HepG2 (cell line): Measurements from ENCODE around the gene POLR2J. TPM values are rescaled to one million over a fixed set of nuclear protein-coding genes. Genes with fewer than 3 reads are reported as not detected.

Experiments
- ATAC-seq: fragments of 200-7000 bp; cut with Tn5 transposase; 3 replicates; pipeline ENCODE4 v1.9.1; 2020; ENCODE audit warnings: mild to moderate bottlenecking, moderate library complexity
- BruUV-seq: library from RNA; stranded (reverse); fragments of 400-500 nt; replicated peaks from 2 replicates; lab custom pipeline; 2021; lab: Mats Ljungman, UMichigan
- CTCF ChIA-PET: fragments of 300-600 bp; formaldehyde crosslinking; extraction: SDS; loops from one replicate; lab custom pipeline; 2021; ENCODE audit warnings: low total read pairs, inconsistent platforms, low intra/inter-chr PET ratio; lab: Yijun Ruan, JAX
- POLR2A ChIA-PET: fragments of 350-600 bp; sonication (Branson Sonifier 250); formaldehyde crosslinking; loops from one replicate; lab custom pipeline; 2020; ENCODE audit warnings: antibody characterized with exemption, inconsistent platforms; lab: Yijun Ruan, JAX
- DNase-seq: peaks from one replicate; pipeline ENCODE4 v3.0.0-alpha.2; 2015; ENCODE audit warnings: low spot score
- FAIRE-seq: peaks from 3 replicates; lab custom pipeline; 2011; peaks lifted over from hg19 to GRCh38; lab: Jason Lieb, UNC
- H2AFZ ChIP-seq: one replicate; pipeline ENCODE4 v1.6.1; 2011; ENCODE audit warnings: low read length, inconsistent platforms
- H3K27ac ChIP-seq: fragments of 300-600 bp; 3 replicates; pipeline ENCODE4 v1.8.0; 2011; ENCODE audit warnings: mixed run types, mild to moderate bottlenecking, mixed read lengths, low read length, inconsistent platforms; ENCODE audit not compliant: insufficient read depth; ENCODE audit errors: extremely low read length
- H3K27me3 ChIP-seq, 2 experiments: fragments of 200-600 bp in 1 of 2; 2 replicates in 1 of 2; 3 replicates in 1 of 2; pipeline versions ENCODE4 v1.6.0 to v1.8.0; 2011; ENCODE audit warnings: low read length in 2 of 2, mild to moderate bottlenecking in 2 of 2, moderate library complexity in 2 of 2, inconsistent platforms in 1 of 2; ENCODE audit not compliant: insufficient read depth in 2 of 2, control insufficient read depth in 1 of 2
- H3K36me3 ChIP-seq, 2 experiments: fragments of 200-600 bp in 1 of 2; replicated peaks in 1 of 2; 2 replicates in 1 of 2; 3 replicates in 1 of 2; pipeline versions ENCODE4 v1.5.1 to v1.8.0; 2011; ENCODE audit warnings: low read length in 2 of 2, inconsistent platforms in 1 of 2; ENCODE audit not compliant: insufficient read depth in 2 of 2, control insufficient read depth in 1 of 2
- H3K4me1 ChIP-seq: 2 replicates; pipeline ENCODE4 v1.5.1; 2012; ENCODE audit warnings: low read length, inconsistent platforms; ENCODE audit not compliant: insufficient read depth
- H3K4me2 ChIP-seq: 2 replicates; pipeline ENCODE4 v1.6.0; 2011; ENCODE audit warnings: low read depth, low read length, inconsistent platforms
- H3K4me3 ChIP-seq, 3 experiments: fragments of 200-600 bp in 1 of 3; sonication (generic), shearing (Covaris generic) in 1 of 3; replicated peaks in 1 of 3; 2 replicates each; pipeline ENCODE4 v1.5.1; 2011 to 2016; ENCODE audit warnings: low read length in 3 of 3, inconsistent platforms in 2 of 3, low read depth in 2 of 3, mild to moderate bottlenecking in 2 of 3, control low read depth in 1 of 3, mixed read lengths in 1 of 3; ENCODE audit not compliant: insufficient read depth in 1 of 3
- H3K79me2 ChIP-seq: one replicate; pipeline ENCODE4 v1.6.1; 2011; ENCODE audit warnings: low read length, inconsistent platforms; ENCODE audit not compliant: insufficient read depth
- H3K9ac ChIP-seq: 2 replicates; pipeline ENCODE4 v1.6.0; 2011; ENCODE audit warnings: mild to moderate bottlenecking, low read depth, low read length, inconsistent platforms; ENCODE audit not compliant: insufficient read depth
- H3K9me3 ChIP-seq: 2 replicates; pipeline ENCODE4 v1.5.1; 2012; ENCODE audit warnings: mild to moderate bottlenecking, low read length
- H4K20me1 ChIP-seq: 2 replicates; pipeline ENCODE4 v1.6.0; 2011; ENCODE audit warnings: inconsistent platforms, mild to moderate bottlenecking, low read length, moderate library complexity; ENCODE audit not compliant: insufficient read depth
- ZSCAN20 ChIP-seq: sonication (generic); formaldehyde crosslinking; IDR thresholded peaks from 2 replicates; pipeline ENCODE4 v1.4.0; 2020; ENCODE audit warnings: missing genetic modification reagents, mild to moderate bottlenecking, borderline replicate concordance
- WGBS: methylation state at CpG from one replicate; pipeline ENCODE4 v1.1.6; 2017; ENCODE audit warnings: low lambda C conversion rate; 5-methylcytosine and 5-hydroxymethylcytosine counted together
- in situ Hi-C: cut with HindIII; loops from 2 replicates; pipeline ENCODE4 v1.10.0; 2017; ENCODE audit warnings: low pct_unique_long_range_greater_than_20kb; ENCODE audit not compliant: extremely low pct_ligation_motif_present
- intact Hi-C: fragments of 100-400 bp; cut with micrococcal nuclease; formaldehyde crosslinking; loops from one replicate; pipeline ENCODE4 v1.10.0; 2022; ENCODE audit not compliant: unreplicated experiment
- polyA plus RNA-seq, 8 experiments: library from polyadenylated mRNA; depleted of rRNA in 3 of 8; stranded (reverse) in 7 of 8; unstranded in 1 of 8; fragments of >200 nt; fragmentation: Illumina TruSeq in 4 of 8; extraction: Trizol in 4 of 8; gene quantifications; 2 replicates each; pipeline versions ENCODE4 v1.2.1 to v1.2.3, GENCODE V29; 2011 to 2016; ENCODE audit warnings: low read depth in 4 of 8, missing spikeins in 1 of 8, mixed read lengths in 1 of 8; ENCODE audit not compliant: insufficient read depth in 1 of 8
- total RNA-seq, 5 experiments: library from RNA; depleted of rRNA; stranded (reverse); fragments of >200 nt; fragmentation: Illumina TruSeq; extraction: Trizol; gene quantifications; 2 replicates each; pipeline ENCODE4 v1.2.3, GENCODE V29; 2016; ENCODE audit warnings: low read depth in 1 of 5
- TF ChIP-seq, protein P1 (sequence below): sonication (generic); formaldehyde crosslinking; IDR thresholded peaks from 2 replicates; pipeline ENCODE4 v1.5.0; 2020; ENCODE audit warnings: missing genetic modification reagents
- TF ChIP-seq, protein P2 (sequence below): sonication (generic); formaldehyde crosslinking; IDR thresholded peaks from 2 replicates; pipeline ENCODE4 v1.5.0; 2020; ENCODE audit warnings: mild to moderate bottlenecking, missing genetic modification reagents, borderline replicate concordance

The POLR2J gene
- total and polyA plus RNA-seq, 2 of the 13 experiments (the other 11 are each of a cell fraction or from before 2014, with no cell fraction given) = 41.2 to 71.4 TPM

DNA sequence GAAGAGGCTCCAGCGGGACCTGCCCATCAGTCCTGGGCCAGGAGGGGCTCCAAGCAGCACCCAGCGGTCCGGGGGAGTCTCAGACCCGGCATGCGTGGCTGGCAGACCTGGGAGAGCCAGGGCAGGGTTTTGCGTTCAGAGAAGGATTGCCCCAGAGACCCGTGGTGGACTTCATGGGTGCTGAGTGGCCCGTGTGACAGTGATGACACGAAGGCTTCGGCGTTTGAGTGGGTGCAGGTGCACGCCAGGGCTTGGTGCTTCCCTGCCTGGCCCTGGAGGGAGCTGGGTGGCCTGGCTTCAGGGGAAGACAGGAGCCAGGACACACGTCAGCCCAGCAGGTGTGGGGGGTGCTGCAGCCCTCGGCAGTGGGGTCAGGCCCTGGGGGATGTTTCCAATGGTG lies 31.4 kb downstream of the POLR2J start:
- Histone ChIP-seq H3K27me3 (no peaks in the 10 kb centered on the region), H3K27ac (no peak overlapping the region), H3K36me3 (no peaks in the 10 kb centered on the region), H3K4me1 (peaks cover 16% of the 10 kb centered on the region), H3K79me2 (no peaks in the 10 kb centered on the region), H3K4me2 (no peak overlapping the region), H3K4me3 (no peak overlapping the region), H3K9me3 (no peaks in the 10 kb centered on the region), H3K9ac (no peak overlapping the region), H2AFZ (no peak overlapping the region), H4K20me1 (no peaks in the 10 kb centered on the region)
- BruUV-seq = no TSS peak
- POLR2A ChIA-PET = no interaction called here
- FAIRE-seq = no peak
- in situ Hi-C loops (no loop called here), intact Hi-C loops (no loop called here)
- DNase-seq = no peak
- TF ChIP-seq ZSCAN20 (CRISPR knock-in tag) = no peak
- TF ChIP-seq, protein P1, sequence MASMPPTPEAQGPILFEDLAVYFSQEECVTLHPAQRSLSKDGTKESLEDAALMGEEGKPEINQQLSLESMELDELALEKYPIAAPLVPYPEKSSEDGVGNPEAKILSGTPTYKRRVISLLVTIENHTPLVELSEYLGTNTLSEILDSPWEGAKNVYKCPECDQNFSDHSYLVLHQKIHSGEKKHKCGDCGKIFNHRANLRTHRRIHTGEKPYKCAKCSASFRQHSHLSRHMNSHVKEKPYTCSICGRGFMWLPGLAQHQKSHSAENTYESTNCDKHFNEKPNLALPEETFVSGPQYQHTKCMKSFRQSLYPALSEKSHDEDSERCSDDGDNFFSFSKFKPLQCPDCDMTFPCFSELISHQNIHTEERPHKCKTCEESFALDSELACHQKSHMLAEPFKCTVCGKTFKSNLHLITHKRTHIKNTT (CRISPR knock-in tag) = no peak
- TF ChIP-seq, protein P2, sequence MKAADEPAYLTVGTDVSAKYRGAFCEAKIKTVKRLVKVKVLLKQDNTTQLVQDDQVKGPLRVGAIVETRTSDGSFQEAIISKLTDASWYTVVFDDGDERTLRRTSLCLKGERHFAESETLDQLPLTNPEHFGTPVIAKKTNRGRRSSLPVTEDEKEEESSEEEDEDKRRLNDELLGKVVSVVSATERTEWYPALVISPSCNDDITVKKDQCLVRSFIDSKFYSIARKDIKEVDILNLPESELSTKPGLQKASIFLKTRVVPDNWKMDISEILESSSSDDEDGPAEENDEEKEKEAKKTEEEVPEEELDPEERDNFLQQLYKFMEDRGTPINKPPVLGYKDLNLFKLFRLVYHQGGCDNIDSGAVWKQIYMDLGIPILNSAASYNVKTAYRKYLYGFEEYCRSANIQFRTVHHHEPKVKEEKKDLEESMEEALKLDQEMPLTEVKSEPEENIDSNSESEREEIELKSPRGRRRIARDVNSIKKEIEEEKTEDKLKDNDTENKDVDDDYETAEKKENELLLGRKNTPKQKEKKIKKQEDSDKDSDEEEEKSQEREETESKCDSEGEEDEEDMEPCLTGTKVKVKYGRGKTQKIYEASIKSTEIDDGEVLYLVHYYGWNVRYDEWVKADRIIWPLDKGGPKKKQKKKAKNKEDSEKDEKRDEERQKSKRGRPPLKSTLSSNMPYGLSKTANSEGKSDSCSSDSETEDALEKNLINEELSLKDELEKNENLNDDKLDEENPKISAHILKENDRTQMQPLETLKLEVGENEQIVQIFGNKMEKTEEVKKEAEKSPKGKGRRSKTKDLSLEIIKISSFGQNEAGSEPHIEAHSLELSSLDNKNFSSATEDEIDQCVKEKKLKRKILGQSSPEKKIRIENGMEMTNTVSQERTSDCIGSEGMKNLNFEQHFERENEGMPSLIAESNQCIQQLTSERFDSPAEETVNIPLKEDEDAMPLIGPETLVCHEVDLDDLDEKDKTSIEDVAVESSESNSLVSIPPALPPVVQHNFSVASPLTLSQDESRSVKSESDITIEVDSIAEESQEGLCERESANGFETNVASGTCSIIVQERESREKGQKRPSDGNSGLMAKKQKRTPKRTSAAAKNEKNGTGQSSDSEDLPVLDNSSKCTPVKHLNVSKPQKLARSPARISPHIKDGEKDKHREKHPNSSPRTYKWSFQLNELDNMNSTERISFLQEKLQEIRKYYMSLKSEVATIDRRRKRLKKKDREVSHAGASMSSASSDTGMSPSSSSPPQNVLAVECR (CRISPR knock-in tag) = no peak
- CTCF ChIA-PET = no interaction called here
- WGBS = 94% methylated on average over 9 of the region's 14 CpGs
- no peak for ATAC-seq
